ENCODE results near the gene BACH1.

Gene BACH1

GRCh38 chr21:29316029-29316742, 17.5 kb downstream of the BACH1 start:
- DNase-seq: no peak

GRCh38 chr21:29316806-29317205, 18.1 kb downstream of the BACH1 start:
- no peak for DNase-seq

- no peak for DNase-seq
Measured at GRCh38 chr21:29318354-29318753, 19.6 kb downstream of the BACH1 start.

DNA sequence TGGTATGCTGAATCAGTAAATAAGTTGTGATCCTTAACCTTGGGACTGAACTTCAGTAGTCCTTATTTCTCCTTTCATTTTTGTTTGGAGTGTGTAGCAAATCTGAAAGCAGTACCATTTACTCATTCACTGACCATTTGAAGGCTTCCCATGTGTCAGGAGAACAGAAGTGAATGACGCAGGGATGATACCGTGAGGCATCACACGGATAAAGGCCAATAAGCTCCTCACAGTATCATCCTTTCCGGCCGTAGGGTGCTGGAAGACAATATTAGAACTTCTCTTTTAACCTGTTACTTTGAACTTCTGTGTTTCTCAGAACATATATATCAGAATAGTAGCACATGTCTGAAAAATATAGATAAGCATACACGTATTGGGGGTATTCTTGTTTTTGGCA, 21.3 kb downstream of the BACH1 start:
- DNase-seq: no peak

DNA sequence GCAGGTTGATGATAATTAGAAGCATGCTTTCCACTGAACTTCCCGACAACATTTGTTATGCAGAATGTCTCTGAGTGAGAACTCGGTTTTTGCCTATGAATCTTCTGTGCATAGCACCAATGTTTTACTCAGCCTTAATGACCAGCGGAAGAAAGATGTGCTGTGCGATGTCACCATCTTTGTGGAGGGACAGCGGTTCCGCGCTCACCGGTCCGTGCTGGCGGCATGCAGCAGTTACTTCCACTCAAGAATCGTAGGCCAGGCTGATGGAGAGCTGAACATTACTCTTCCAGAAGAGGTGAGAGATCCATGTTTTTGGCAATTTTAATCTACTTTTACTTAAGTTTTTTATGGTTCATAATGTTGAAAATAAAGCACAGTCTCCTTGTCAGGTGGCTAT, 22.5 kb downstream of the BACH1 start:
- DNase-seq: no peak

DNA sequence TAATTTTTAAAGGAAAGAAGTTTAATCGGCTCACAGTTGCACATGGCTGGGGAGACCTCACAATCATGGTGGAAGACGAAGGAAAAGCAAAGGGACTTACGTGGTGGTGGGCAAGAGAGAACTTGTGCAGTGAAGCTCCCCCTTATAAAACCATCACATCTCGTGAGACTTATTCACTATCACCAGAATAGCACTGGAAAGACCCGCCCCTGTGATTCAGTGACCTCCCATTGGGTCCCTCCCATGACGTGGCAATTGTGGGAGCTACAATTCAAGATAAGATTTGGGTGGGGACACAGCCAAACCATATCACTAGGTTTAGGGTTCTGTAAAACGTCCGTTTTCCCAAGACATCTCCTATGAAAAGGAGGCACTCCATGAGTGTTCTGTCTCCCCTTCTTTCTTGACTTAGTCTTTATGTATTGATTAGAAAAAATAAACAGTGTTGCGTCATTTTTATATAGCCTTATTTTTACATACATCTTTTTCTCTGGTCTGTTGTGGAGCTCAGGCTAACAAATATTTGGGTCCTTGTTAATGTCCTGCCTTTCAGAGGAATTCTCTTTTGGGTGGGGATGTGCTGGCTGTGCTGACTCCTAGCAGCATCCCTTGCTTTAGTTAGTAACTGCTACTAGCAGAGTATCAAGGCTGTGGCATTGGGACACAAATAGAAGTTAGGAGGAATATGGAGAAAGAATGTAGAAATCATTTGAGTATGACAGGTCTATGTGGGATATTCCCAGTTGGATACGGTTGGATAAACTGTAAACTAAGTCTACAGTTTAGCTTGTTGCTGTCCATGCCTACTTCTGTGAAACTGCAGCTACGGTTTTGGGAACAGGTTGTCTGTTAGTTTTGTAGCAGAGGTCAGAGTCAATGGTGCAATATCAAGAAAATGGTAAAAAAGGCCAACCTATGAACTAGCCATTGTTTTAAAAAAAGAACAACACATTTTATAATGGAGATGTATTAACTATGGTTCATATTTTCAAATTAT, 23.5 kb downstream of the BACH1 start:
- DNase-seq: no peak

- no peak for DNase-seq
Measured at GRCh38 chr21:29323189-29323588, 24.5 kb downstream of the BACH1 start.

- DNase-seq: no peak
Measured at GRCh38 chr21:29326914-29327554, 28.3 kb downstream of the BACH1 start.

GRCh38 chr21:29329406-29329805, 30.7 kb downstream of the BACH1 start:
- DNase-seq: no peak

DNA sequence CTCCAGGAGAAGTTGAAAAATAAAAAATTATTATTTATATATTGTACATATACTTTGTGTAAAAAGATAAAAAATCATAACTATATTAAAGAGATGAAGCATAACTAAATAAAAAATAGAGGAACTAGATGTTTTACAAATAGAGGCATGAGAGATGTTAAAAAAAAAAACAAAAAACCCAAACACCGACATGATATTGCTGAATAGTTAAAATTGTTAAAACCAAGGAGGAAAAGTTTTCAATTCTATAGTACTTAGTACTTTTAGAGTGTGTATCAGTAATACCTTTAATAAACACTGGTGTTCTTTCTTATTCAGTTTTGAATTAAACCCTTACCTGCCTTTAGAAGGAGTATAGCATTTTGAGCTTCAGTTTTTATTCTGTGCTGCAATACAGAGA, 32.1 kb downstream of the BACH1 start:
- DNase-seq: no peak

DNA sequence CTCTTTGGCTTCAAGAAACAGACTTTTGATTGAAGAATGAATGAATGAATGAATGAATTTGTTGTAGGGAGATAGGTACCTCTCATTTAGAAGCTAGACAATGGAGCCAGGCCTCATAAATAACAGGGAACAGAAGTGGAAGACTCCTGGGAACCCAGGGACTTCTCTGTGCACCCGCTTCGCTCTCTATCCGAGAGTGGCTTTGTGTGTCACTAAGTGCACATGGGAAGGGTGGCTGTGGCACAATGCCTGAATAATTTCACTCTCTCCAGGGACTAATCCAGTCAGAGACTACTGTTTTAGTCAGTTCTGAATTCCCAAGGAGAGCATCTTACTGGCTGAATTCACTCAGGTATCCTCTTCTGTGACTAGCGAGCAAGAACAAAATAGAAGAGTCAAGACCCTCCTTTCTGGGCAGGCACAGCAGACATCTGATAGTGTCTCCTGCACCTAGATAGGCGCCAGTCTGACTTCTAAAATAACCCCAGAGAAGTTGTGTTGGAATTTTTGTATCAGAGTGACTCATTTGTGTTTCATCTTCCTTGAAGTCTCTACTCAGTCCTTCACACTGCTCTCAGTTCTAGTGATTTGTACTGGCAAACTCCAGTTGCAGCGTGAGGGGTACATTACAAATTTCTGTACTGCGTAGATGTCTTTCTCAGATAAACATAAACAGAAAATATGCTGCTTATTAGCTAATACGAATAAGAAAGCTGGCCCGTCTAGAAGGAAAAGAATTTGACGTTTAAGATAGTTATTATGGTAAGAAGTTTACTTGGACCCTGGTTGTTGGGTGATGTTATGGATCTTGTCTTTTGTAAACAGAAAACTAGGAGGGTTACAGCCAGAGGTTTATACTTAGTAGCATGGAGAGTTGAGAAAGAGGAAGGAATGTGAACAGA, 34.0 kb downstream of the BACH1 start:
- DNase-seq: no peak

DNA sequence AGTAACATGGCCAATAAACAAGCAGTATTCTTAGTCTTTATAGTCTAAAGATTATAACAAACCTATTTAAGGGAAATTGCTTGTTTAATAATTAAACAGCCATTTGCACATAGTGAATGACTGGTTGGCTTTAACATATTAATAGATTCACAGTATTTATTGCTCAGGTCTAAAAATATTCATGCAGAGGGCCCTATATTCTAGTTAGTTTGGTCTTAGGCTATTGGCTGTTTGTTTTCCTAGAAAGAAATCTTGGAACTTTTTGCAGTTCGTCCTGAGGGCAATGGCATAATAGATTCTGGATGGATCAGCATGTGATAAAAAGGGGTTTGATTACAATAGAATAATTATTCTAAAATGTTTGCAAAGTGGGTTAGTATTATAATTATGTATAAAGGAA, 34.7 kb downstream of the BACH1 start:
- DNase-seq: no peak

DNA sequence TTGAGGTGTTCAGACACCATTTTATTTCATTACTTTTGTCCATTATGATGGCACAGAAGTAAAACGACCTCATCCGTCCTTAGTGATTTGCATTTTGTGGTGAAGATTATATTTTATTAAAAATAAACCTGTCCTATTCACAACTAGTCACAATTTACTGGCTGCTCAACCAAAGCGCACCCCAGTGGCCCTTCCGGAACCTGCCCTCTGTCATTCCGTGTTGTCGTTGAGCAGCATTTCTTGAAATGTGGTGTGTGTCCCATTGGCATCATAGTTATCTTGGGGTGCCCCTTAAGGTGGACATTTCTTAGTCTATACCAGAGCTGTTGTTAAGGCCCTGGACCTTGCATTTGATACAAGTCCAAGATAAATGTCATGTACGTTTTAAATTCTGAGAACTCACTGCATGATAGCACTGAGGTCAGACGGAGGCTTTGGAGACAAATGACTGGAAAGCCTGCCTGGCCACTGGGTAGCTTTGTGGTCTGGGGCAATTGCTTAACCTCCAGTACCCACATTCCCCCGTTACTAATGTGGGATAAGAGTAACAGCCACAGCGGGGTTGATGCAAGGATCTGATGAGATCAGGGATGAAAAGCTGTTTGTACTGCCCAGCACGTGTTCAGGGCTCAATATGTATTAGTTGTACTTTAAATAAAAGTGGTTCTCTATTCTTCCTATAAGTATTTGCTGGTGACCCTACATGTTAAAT, 36.2 kb downstream of the BACH1 start:
- DNase-seq: no peak

- no peak for DNase-seq
Measured at GRCh38 chr21:29335720-29336119, 37.0 kb downstream of the BACH1 start.

GRCh38 chr21:29338256-29338655, 39.5 kb downstream of the BACH1 start:
- no peak for DNase-seq

GRCh38 chr21:29340228-29340627, 41.5 kb downstream of the BACH1 start:
- no peak for DNase-seq

- DNase-seq: no peak
Measured at GRCh38 chr21:29342363-29342957, 43.7 kb downstream of the BACH1 start.

- DNase-seq: no peak
Measured at GRCh38 chr21:29343519-29343918, 44.8 kb downstream of the BACH1 start.

DNA sequence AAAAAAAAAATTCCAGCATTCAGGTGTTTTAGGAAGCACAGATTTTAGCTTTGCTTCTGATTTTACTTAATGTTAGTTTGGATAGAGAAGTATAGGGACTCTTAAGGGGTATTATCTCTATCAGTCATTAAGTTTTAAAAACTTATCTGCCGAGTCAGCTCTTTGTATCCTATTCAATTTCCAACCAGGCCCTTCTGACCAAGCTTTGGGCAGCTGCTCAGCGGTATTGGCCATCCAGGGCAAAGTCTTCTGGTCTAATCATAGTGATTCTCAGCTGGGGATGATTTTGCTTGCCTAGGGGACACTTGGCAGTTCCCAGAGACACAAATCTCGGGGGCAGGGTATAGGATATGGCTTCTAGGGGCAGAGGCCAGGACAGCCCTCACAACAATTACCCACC, 47.6 kb downstream of the BACH1 start:
- DNase-seq: no peak

DNA sequence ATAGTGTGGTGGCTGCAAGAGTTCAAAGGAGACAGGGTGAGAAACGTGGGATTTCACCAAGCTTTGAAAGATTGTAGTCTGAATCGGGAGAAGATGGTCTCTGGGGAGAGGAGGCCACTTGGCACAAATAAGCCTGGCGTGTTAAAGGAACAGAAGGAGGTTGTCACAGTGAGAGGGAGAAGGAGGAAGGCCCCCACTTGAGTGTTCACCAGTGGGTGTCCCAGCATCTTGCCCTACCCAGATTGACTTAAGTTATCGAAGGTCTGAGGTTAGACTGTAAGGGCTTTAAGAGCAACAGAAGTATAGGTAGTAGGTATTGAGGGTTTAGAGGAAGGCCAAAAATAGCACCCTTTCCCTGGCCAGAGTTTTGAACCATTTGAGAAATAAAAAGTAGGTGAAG, 48.0 kb downstream of the BACH1 start:
- no peak for DNase-seq

DNA sequence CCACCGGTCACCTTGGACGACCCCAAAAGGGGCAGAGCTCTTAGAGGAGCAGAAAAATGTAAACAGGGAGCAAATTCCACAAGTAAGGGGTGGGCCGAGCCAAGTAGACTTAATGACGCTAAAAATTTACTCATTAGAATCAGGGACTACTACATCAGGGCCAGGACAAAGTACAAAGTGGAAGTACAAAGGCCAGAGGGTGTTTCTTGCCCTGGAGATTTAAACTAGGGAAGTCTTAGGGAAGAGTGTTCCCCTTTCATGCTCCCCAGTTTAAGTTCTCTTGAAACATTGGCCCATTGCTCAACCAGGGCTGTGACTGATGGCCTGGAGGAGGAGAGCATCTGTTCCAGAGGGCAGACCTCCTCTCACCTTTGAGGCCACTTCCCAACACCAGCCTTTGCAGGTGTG, 48.6 kb downstream of the BACH1 start:
- DNase-seq: no peak
